HCT116 (cell line): ENCODE measurements around the gene MEDAG.

Experiments
- ATF3 ChIP-seq: IDR thresholded peaks from 2 replicates; pipeline ENCODE4 v1.6.1; 2012
- CTCF ChIP-seq, 3 experiments: fragments of 200-600 bp in 1 of 3; sonication (generic) in 1 of 3; IDR thresholded peaks in 2 of 3; conservative IDR thresholded peaks in 1 of 3; 2 replicates each; pipeline ENCODE4 v1.5.1; 2012 to 2017; ENCODE audit warnings: low read depth in 2 of 3, low read length in 2 of 3, antibody characterized with exemption in 1 of 3, borderline replicate concordance in 1 of 3, control low read depth in 1 of 3, mild to moderate bottlenecking in 1 of 3, mixed read lengths in 1 of 3, mixed run types in 1 of 3, moderate library complexity in 1 of 3; ENCODE audit not compliant: insufficient read depth in 1 of 3
- EZH2 ChIP-seq: fragments of 200-600 bp; sonication (generic); IDR thresholded peaks from 2 replicates; pipeline ENCODE4 v1.6.1; 2017; ENCODE audit warnings: antibody characterized with exemption, mixed run types
- EZH2phosphoT487 ChIP-seq: fragments of 200-600 bp; IDR thresholded peaks from 2 replicates; pipeline ENCODE4 v1.6.1; 2018; ENCODE audit warnings: antibody characterized with exemption, borderline replicate concordance
- JUND ChIP-seq: IDR thresholded peaks from 2 replicates; pipeline ENCODE4 v1.6.1; 2012
- MAX ChIP-seq: IDR thresholded peaks from 2 replicates; pipeline ENCODE4 v1.6.1; 2012
- POLR2A ChIP-seq: IDR thresholded peaks from 2 replicates; pipeline ENCODE4 v1.7.0; 2011; ENCODE audit warnings: borderline replicate concordance; ENCODE audit not compliant: insufficient read depth, insufficient read length; ENCODE audit errors: extremely low read depth
- REST ChIP-seq: IDR thresholded peaks from 2 replicates; pipeline ENCODE4 v1.6.1; 2012; ENCODE audit warnings: low read depth
- SIN3A ChIP-seq: IDR thresholded peaks from 2 replicates; pipeline ENCODE4 v1.6.1; 2012; ENCODE audit warnings: low read depth
- SP1 ChIP-seq: IDR thresholded peaks from 2 replicates; pipeline ENCODE4 v1.6.1; 2012; ENCODE audit warnings: low read depth
- TCF7L2 ChIP-seq: IDR thresholded peaks from 2 replicates; pipeline ENCODE4 v1.7.0; 2011; ENCODE audit warnings: borderline replicate concordance, inconsistent platforms; ENCODE audit not compliant: insufficient read depth, insufficient read length; ENCODE audit errors: extremely low read depth
- YY1 ChIP-seq: IDR thresholded peaks from 2 replicates; pipeline ENCODE4 v1.6.1; 2011; ENCODE audit warnings: low read length, low read depth, moderate library complexity, mild to moderate bottlenecking; ENCODE audit not compliant: insufficient replicate concordance; ENCODE audit errors: extremely low read depth
- ZNF274 ChIP-seq: fragments of 200-500 bp; sonication (Bioruptor generic); IDR thresholded peaks from 2 replicates; pipeline ENCODE4 v1.6.1; 2014; ENCODE audit warnings: mild to moderate bottlenecking, low read depth, low read length, inconsistent platforms

- no peak for TF ChIP-seq EZH2
- no peak for TF ChIP-seq CTCF (IDR thresholded peaks at IDR 0.05 in 2 of 3, conservative IDR thresholded peaks at IDR 0.05 in 1 of 3; ENCODE audit: borderline replicate concordance in 1 of 3, insufficient read depth in 1 of 3, low read depth in 2 of 3, low read length in 2 of 3)
- no peak for TF ChIP-seq POLR2A
- TF ChIP-seq ZNF274, result no peak
- TF ChIP-seq REST, result no peak
- no peak for TF ChIP-seq TCF7L2
- TF ChIP-seq EZH2phosphoT487, result no peak
- TF ChIP-seq MAX, result no peak
- TF ChIP-seq YY1, result no peak
- TF ChIP-seq ATF3, result no peak
- no peak for TF ChIP-seq JUND
- no peak for TF ChIP-seq SIN3A
- TF ChIP-seq SP1, result no peak
Measured at GRCh38 chr13:30870916-30871587, 35.0 kb upstream of the MEDAG start.
